ENCODE measurements around the gene SEC14L2.

Gene SEC14L2

DNA sequence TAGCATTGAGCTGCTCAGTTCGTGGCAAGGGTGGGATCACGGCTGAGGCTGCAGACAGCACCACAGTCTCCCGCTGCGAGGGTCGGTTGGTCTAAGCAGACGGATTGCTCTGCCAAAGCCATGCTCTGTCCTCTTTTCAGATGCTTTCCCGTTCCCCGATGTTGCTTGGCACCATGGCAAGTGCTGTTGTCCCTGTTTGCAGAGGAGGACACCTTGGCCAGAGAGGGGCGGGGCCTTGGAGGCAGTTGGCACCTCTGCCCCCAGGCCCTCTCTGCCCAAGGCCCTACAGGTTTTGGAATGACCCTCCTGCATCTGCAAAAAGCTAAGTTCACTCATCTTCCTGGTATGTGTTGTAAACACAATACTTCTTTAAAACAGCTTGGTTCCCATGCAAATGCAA, 28.4 kb upstream of the SEC14L2 start:
- Mint-ChIP-seq H3K27me3 (ENCODE audit: low read depth) (no peaks in the 10 kb centered on the region), H3K9me3 (no peaks in the 10 kb centered on the region), H3K4me3 (no peak overlapping the region), H3K36me3 (ENCODE audit: low read depth) (peaks cover 2% of the 10 kb centered on the region), H3K4me1 (ENCODE audit: low read depth) (no peaks in the 10 kb centered on the region), H3K27ac (no peak overlapping the region)
- no peak for DNase-seq (ENCODE audit: low spot score)

DNA sequence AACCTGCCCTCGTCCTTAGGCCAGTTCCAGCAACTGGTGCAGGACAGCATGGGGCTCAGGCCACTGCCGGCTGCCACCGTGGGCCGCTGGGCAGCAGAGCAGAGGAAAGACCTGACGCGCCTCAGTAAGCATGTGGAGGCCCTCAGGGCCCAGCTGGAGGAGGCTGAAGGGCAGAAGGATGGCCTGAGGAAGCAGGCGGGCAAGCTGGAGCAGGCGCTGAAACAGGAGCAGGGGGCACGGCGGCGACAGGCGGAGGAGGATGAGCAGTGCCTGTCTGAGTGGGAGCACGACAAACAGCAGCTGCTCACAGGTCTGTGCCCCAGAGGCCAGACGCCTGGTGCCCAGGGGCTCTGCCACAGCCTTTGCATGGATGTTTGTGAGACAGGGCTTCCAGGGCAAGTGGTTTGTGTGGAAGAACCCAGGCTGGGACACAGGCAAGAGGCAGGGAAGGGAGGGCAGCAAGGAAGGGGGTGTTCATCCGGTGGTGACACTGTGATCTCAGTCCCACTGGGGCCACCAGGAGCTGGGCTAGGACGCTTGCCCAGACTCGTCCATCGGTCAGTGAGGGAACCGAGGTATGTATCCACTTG, 26.1 kb upstream of the SEC14L2 start:
- Mint-ChIP-seq H3K4me1 (ENCODE audit: low read depth) (no peaks in the 10 kb centered on the region), H3K9me3 (no peaks in the 10 kb centered on the region), H3K27ac (no peak overlapping the region), H3K4me3 (no peak overlapping the region), H3K27me3 (ENCODE audit: low read depth) (no peaks in the 10 kb centered on the region), H3K36me3 (ENCODE audit: low read depth) (peaks cover 2% of the 10 kb centered on the region)
- no peak for DNase-seq (ENCODE audit: low spot score)

DNA sequence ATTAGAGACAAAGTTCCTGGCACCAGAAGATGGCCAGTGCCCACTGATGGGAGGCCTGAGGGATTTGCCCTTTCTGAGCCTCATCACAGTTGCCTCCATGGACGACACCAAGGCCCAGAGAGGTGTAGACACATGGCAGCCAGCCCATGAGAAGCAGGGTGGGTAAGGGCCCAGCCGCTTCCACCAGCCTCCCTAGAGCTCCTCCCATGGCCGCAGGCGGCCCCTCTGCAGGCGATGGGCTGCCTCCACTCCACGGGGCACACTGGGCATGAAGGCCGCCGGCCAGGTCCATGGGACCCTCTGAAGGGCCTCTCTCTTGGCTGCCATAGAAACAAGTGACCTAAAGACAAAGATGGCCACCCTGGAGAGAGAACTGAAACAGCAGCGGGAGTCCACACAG, 25.5 kb upstream of the SEC14L2 start:
- Mint-ChIP-seq H3K4me3 (no peak overlapping the region), H3K27ac (no peak overlapping the region), H3K9me3 (no peaks in the 10 kb centered on the region), H3K4me1 (ENCODE audit: low read depth) (no peaks in the 10 kb centered on the region), H3K27me3 (ENCODE audit: low read depth) (no peaks in the 10 kb centered on the region), H3K36me3 (ENCODE audit: low read depth) (peaks cover 2% of the 10 kb centered on the region)
- DNase-seq (ENCODE audit: low spot score), result no peak

DNA sequence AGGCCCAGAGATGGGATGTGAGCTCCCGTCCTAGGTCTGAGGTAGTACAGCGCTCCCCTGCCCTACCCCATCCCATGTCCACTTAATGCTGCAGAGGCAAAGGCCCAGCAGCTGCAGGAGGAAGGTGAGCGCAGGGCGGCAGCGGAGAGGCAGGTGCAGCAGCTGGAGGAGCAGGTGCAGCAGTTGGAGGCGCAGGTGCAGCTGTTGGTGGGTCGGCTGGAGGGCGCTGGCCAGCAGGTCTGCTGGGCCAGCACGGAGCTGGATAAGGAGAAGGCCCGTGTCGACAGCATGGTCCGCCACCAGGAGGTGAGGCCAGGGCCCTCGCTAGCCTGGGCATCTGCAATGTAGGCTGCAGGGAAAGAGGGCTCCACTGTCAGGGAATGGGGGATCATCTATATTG, 24.8 kb upstream of the SEC14L2 start:
- Mint-ChIP-seq H3K27me3 (ENCODE audit: low read depth) (no peaks in the 10 kb centered on the region), H3K36me3 (ENCODE audit: low read depth) (no peaks in the 10 kb centered on the region), H3K27ac (no peak overlapping the region), H3K4me1 (ENCODE audit: low read depth) (no peaks in the 10 kb centered on the region), H3K9me3 (no peaks in the 10 kb centered on the region), H3K4me3 (no peak overlapping the region)
- DNase-seq (ENCODE audit: low spot score), result no peak

DNA sequence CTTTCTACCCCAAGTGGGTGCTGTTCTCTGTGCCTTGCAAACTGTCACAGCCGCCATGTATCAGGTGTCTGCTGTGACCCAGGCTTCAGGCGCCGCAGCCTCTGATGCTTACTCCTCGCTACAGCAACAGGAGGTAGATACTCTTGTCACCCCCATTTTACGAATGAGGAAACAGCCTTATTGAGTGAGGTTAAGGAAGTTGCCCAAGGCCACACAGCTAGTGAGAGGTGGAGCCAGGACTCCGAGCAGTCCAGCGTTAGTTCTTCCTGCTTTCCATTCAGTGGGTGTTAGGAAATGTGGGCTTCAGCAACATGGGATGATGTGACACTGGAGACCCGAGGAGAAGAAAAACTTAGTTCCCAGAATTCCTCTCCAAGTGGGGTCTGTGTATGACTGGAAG, 23.9 kb upstream of the SEC14L2 start:
- H3K27ac Mint-ChIP-seq, result no peak overlapping the region
- no peak overlapping the region for H3K4me3 Mint-ChIP-seq
- no peaks in the 10 kb centered on the region for H3K36me3 Mint-ChIP-seq (ENCODE audit: low read depth)
- no peaks in the 10 kb centered on the region for H3K9me3 Mint-ChIP-seq
- no peaks in the 10 kb centered on the region for H3K27me3 Mint-ChIP-seq (ENCODE audit: low read depth)
- no peak for DNase-seq (ENCODE audit: low spot score)
- H3K4me1 Mint-ChIP-seq (ENCODE audit: low read depth), result no peaks in the 10 kb centered on the region

DNA sequence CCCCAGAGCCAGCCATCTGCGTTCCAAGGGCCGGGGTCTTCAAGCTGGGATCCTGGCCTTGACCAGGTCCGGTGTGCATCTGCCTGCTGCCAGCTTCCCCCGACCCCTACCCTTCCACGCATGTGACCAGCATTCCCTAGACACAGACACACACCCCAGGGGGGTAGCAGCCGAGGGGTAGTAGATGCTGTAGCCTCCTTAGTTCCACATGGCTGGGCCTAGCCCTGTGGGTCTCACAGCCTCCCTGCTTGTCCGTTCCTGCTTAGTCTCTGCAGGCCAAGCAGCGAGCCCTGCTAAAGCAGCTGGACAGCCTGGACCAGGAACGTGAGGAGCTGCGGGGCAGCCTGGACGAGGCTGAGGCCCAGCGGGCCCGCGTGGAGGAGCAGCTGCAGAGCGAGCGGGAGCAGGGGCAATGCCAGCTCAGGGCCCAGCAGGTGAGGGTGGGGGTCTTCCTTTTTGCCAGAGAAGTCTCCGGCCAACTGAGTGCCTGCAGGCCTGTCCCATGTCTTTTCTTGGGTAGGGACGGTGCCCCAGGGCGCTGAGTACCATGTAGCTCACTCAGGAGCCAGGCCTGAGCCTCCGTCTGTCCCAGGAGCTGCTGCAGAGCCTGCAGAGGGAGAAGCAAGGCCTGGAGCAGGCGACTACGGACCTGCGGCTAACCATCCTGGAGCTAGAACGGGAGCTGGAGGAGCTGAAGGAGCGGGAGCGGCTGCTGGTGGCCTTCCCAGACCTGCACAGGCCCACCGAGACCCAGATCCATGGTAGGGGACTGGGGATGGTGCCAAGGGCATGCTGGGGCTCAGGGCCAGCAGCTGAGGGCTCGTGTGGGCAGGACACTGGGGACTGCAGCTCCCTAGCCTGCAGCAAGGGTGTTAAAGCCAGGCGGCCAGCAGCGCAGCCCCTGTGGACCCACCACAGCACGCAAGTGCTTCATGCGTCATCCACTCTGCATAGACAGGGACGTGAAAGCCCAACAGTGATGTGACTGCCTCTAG, 23.2 kb upstream of the SEC14L2 start:
- H3K9me3 Mint-ChIP-seq, result no peaks in the 10 kb centered on the region
- DNase-seq (ENCODE audit: low spot score), result no peak
- H3K27me3 Mint-ChIP-seq (ENCODE audit: low read depth), result no peaks in the 10 kb centered on the region
- H3K27ac Mint-ChIP-seq, result no peak overlapping the region
- no peaks in the 10 kb centered on the region for H3K36me3 Mint-ChIP-seq (ENCODE audit: low read depth)
- H3K4me1 Mint-ChIP-seq (ENCODE audit: low read depth), result no peaks in the 10 kb centered on the region
- no peak overlapping the region for H3K4me3 Mint-ChIP-seq

DNA sequence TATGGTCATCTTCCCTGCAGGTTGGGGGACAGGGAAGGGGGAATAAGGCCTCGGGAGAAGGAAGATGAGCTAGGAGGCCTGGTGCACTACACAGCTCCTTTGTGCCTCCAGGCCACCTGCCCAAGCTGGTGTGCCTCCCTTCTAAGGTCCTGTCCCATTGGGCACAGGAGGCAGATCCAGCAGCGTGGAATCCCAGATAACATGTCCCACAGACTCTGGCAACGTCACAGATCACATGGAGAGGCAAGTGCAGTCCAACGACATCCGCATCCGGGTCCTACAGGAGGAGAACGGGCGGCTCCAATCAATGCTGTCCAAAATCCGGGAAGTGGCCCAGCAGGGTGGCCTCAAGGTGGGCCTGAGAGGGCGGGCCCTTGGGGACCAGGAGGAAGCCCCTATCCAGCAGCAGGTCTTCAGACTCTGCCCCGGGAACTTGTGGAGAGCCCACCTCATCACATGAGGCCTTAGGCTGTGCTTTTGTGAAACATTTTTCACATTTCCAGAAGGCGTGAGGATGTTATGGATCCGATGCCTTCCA, 21.4 kb upstream of the SEC14L2 start:
- DNase-seq (ENCODE audit: low spot score), result no peak
- H3K4me1 Mint-ChIP-seq (ENCODE audit: low read depth), result no peaks in the 10 kb centered on the region
- H3K27ac Mint-ChIP-seq, result no peak overlapping the region

DNA sequence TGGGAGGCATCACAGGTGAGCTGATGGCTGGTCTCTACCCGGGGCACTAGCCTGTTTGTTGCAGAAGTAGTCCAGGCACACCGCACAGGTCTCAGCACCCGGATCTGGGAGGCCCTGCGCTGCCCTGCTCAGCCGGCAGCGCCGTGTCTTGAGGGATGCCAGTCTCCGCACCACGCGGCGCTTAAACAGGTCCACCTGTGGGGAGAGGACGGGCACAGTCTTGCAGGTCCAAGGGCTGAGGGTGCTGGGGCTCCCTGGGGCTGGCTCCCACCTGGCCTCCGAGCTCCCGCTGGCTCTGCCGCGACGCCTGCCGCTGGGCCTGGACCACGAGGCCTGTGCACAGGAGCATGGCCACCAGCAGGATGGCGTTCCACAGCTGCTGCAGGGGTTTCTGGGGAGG, 16.8 kb upstream of the SEC14L2 start:
- DNase-seq (ENCODE audit: low spot score), result no peak
- Mint-ChIP-seq H3K4me1 (ENCODE audit: low read depth) (no peaks in the 10 kb centered on the region), H3K4me3 (no peak overlapping the region), H3K27ac (no peak overlapping the region), H3K27me3 (ENCODE audit: low read depth) (no peaks in the 10 kb centered on the region), H3K36me3 (ENCODE audit: low read depth) (no peaks in the 10 kb centered on the region), H3K9me3 (no peaks in the 10 kb centered on the region)

More for the DNA sequence above, 21.4 kb upstream of the SEC14L2 start:
- Mint-ChIP-seq H3K4me3 (no peak overlapping the region), H3K27me3 (ENCODE audit: low read depth) (no peaks in the 10 kb centered on the region), H3K36me3 (ENCODE audit: low read depth) (no peaks in the 10 kb centered on the region), H3K9me3 (no peaks in the 10 kb centered on the region)

DNA sequence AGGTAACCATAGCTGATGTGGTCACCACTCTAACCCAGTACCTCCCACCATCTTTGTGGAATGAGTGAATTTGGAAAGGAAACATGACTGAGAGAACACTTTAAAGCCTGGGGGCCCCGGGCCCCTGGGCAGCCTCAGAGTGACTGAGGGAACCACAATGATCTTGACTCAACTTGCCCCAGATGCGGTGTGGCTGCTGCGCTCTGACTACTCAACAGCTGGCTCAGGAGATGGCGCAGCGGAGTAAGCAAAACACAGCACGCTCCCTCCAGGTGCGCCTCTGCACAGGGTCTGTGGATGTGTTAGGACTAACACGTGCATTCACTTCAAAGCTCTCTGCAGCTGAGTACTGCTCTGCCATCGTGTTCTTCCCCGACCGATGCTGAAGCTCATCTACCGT, 15.6 kb upstream of the SEC14L2 start:
- H3K9me3 Mint-ChIP-seq, result no peaks in the 10 kb centered on the region
- H3K4me3 Mint-ChIP-seq, result no peak overlapping the region
- H3K4me1 Mint-ChIP-seq (ENCODE audit: low read depth), result peaks cover 2% of the 10 kb centered on the region
- H3K27me3 Mint-ChIP-seq (ENCODE audit: low read depth), result no peaks in the 10 kb centered on the region
- H3K36me3 Mint-ChIP-seq (ENCODE audit: low read depth), result no peaks in the 10 kb centered on the region
- no peak for DNase-seq (ENCODE audit: low spot score)
- no peak overlapping the region for H3K27ac Mint-ChIP-seq

DNA sequence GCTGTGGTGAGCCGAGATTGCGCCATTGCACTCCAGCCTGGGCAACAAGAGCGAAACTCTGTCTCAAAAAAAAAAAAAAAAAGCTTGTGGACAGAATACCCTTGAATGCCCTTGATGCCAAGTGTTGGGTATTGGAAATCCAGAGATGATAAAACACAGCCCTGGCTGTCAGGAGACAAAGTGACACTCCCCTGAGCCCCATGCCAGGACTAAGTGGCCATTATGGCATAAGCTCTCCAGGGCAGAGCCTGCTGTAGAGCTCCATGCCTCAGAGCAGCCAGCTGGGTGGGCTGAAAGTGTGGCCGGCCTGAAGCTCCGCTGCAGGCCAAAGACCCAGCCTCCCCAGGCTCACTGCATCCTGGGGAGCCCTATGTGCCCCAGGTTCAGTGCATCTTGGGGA, 14.5 kb upstream of the SEC14L2 start:
- no peak overlapping the region for H3K4me3 Mint-ChIP-seq

DNA sequence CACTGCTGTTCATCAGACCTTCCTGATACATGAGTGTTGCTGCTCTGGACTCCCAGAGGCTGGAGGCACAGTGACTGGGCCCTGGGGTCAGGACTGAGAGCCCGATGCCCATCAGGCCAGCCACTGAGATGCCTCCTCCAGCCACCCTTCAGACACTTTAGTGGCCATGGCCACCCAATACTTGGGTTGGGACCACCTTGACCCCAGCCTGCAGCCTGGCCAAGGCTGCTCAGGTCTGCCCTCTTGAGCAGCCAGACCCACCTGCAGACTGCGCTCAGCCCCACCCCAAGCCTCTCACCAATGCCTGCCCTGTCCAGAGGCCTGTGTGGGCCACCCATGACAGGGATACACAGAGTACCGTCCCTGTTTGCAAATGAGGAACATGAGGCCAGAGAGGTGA, 13.8 kb upstream of the SEC14L2 start:
- no peak overlapping the region for H3K4me3 Mint-ChIP-seq
- no peak overlapping the region for H3K27ac Mint-ChIP-seq
- peaks cover 6% of the 10 kb centered on the region for H3K4me1 Mint-ChIP-seq (ENCODE audit: low read depth)
- H3K27me3 Mint-ChIP-seq (ENCODE audit: low read depth), result no peaks in the 10 kb centered on the region
- H3K9me3 Mint-ChIP-seq, result no peaks in the 10 kb centered on the region
- no peaks in the 10 kb centered on the region for H3K36me3 Mint-ChIP-seq (ENCODE audit: low read depth)
- no peak for DNase-seq (ENCODE audit: low spot score)

More for the DNA sequence above, 14.5 kb upstream of the SEC14L2 start:
- H3K36me3 Mint-ChIP-seq (ENCODE audit: low read depth), result no peaks in the 10 kb centered on the region
- no peaks in the 10 kb centered on the region for H3K9me3 Mint-ChIP-seq
- no peak for DNase-seq (ENCODE audit: low spot score)
- no peaks in the 10 kb centered on the region for H3K27me3 Mint-ChIP-seq (ENCODE audit: low read depth)
- no peak overlapping the region for H3K27ac Mint-ChIP-seq
- H3K4me1 Mint-ChIP-seq (ENCODE audit: low read depth), result peaks cover 4% of the 10 kb centered on the region

DNA sequence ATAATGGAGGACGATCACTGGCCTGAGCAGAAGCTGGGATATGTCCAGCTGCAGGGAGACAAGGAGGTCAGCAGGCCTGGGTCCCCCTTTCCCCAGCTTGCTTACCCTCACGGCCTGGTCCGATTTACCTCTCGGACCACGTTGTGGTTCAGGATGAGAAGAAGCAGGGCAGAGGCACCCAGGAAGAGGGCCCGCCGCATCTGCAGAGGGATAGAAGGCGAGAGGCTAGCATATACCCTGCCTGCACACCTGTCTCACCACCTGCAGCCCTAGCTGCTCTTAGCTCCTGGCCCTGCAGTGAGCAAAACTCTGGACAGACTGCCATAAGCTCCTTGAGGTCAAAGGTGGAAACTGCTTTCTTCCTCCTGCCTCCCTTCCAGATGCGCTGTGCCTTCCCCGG, 10.9 kb upstream of the SEC14L2 start:
- H3K9me3 Mint-ChIP-seq, result no peaks in the 10 kb centered on the region
- H3K27me3 Mint-ChIP-seq (ENCODE audit: low read depth), result no peaks in the 10 kb centered on the region
- H3K4me1 Mint-ChIP-seq (ENCODE audit: low read depth), result peaks cover 8% of the 10 kb centered on the region
- H3K4me3 Mint-ChIP-seq, result peak overlapping the region; percentile 84
- H3K27ac Mint-ChIP-seq, result no peak overlapping the region
- DNase-seq (ENCODE audit: low spot score), result no peak
- no peaks in the 10 kb centered on the region for H3K36me3 Mint-ChIP-seq (ENCODE audit: low read depth)

DNA sequence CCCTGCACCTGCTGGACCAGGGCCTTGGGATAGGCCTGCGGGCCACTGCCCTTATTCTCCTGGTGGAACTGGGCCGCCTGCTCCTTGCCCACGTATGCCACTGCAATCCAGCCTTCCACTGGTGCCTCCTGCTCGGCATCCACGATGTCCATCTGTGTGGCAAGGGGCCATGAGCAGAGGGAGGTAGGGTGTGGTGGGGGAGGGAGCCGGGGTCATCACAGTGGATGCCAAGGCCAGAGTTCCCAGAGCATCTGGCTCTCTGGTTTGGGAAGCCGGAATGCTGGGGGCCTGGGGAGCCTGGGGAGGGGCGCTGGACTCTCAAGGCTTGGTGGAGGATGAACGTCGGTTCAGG, 10.2 kb upstream of the SEC14L2 start:
- Mint-ChIP-seq H3K4me1 (ENCODE audit: low read depth) (peaks cover 13% of the 10 kb centered on the region), H3K27me3 (ENCODE audit: low read depth) (no peaks in the 10 kb centered on the region), H3K4me3 (peak overlapping the region; percentile 84), H3K27ac (peak overlapping the region; percentile 57), H3K9me3 (no peaks in the 10 kb centered on the region), H3K36me3 (ENCODE audit: low read depth) (no peaks in the 10 kb centered on the region)
- no peak for DNase-seq (ENCODE audit: low spot score)

DNA sequence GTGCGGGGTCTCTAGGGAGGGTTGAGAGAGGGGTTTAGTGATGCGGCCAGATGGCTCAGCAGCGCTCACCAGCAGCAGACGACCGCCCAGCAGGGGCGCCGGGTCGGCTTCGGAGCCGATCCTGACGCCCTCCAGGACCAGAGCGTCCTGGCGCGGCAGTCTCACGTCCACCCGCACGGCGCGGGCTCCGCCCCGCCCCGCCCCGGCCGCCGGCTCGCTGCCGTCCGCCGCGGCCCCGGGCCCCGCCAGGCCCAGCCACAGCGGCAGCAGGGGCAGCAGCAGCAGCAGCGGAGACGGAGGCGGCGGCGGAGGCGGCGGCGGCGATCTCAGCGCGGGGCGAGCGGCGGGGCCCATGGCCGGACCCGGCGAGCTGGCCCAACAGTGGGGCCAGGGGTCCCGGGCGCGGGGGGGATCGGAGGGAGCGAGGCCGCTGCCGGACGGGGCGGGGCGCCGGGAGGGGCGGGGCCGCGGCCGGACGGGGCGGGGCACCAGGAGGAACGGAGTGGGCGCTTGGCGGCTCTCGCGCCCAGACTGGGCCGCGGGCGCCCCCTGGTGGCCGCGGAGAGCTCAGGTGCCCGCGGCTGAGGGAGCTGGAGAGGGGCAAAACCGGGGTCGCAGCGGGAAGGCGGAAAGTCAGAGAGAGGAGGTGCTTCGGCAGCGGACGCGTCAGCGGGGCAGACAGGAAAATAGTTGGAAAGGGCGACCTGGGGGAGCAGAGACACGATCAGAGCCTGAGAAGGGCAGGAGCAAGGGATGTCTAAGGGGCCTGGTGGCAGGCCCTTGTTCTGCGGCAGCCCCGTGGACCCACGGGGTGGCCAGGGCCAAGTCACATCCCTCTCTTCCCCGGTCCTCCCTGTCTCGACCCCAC, 9.6 kb upstream of the SEC14L2 start, which contains the start of gene RNF215:
Gene RNF215 (minus strand): TSS at position 452 of the 868 bp plus-strand sequence. CDS start 98 bp downstream, at position 354.
- H3K9me3 Mint-ChIP-seq, result no peaks in the 10 kb centered on the region
- peaks cover 19% of the 10 kb centered on the region for H3K4me1 Mint-ChIP-seq (ENCODE audit: low read depth)
- peak within 1 kb of the TSS; percentile 70 for H3K27ac Mint-ChIP-seq
- peak; percentile 85 for DNase-seq (ENCODE audit: low spot score)
- no peaks in the 10 kb centered on the region for H3K36me3 Mint-ChIP-seq (ENCODE audit: low read depth)
- no peaks in the 10 kb centered on the region for H3K27me3 Mint-ChIP-seq (ENCODE audit: low read depth)
- H3K4me3 Mint-ChIP-seq, result peak within 1 kb of the TSS; percentile 84

Data from T-helper 2 cell treated with Interferon-gamma antibody and Interleukin-4, amounts not matched to agents 5 μg/mL and 100 μg/mL, for 36 hours (primary cell).